Measurements from ENCODE around the gene RBMS1.

Gene RBMS1

GRCh38 chr2:160289831-160290230, 203.8 kb downstream of the RBMS1 start:
- ATAC-seq = no peak
- peaks cover 83% of the 10 kb centered on the region for H3K36me3 Mint-ChIP-seq
- H3K4me3 Mint-ChIP-seq = no peak overlapping the region
- no peaks in the 10 kb centered on the region for H3K9me3 Mint-ChIP-seq
- DNase-seq (ENCODE audit: low spot score in 2 of 2) = no peak
- H3K27ac Mint-ChIP-seq = peak overlapping the region; percentile 76
- peaks cover 46% of the 10 kb centered on the region for H3K4me1 Mint-ChIP-seq

GRCh38 chr2:160289126-160289525, 204.5 kb downstream of the RBMS1 start:
- no peak for ATAC-seq
- Mint-ChIP-seq H3K4me1 (peaks cover 39% of the 10 kb centered on the region), H3K36me3 (peaks cover 90% of the 10 kb centered on the region), H3K4me3 (no peak overlapping the region), H3K27ac (peak overlapping the region; percentile 76), H3K9me3 (no peaks in the 10 kb centered on the region)
- no peak for DNase-seq (ENCODE audit: low spot score in 2 of 2)

GRCh38 chr2:160288324-160288723, 205.3 kb downstream of the RBMS1 start:
- DNase-seq (ENCODE audit: low spot score in 2 of 2) (no peak), ATAC-seq (no peak)
- Mint-ChIP-seq H3K36me3 (peaks cover 91% of the 10 kb centered on the region), H3K9me3 (no peaks in the 10 kb centered on the region), H3K4me3 (no peak overlapping the region), H3K4me1 (peaks cover 35% of the 10 kb centered on the region), H3K27ac (peak overlapping the region; percentile 76)

DNA sequence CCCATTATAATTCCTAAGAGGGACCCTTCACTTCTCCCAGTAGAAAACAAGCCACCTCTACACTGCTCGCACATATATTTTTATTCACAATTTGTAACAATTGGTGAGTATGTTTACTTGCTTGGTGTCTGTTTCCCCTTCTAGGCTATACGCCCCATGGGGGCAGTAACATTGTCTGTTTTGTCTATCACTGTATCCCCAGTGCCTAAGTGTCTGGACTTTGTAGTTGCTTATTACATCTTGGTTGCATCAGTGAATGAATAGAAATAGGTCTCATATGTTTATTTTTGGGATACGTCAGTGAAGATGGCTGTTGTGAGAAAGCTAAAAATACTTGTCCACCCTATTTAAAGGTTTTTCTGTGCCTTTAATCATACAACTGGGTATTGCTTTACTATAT, 206.1 kb downstream of the RBMS1 start:
- H3K4me3 Mint-ChIP-seq = no peak overlapping the region
- ATAC-seq = no peak
- H3K27ac Mint-ChIP-seq = peak overlapping the region; percentile 43

GRCh38 chr2:160286551-160286950, 207.1 kb downstream of the RBMS1 start:
- H3K9me3 Mint-ChIP-seq = no peaks in the 10 kb centered on the region
- H3K36me3 Mint-ChIP-seq = peaks cover 86% of the 10 kb centered on the region
- peak overlapping the region; percentile 43 for H3K27ac Mint-ChIP-seq
- no peak overlapping the region for H3K4me3 Mint-ChIP-seq
- no peak for ATAC-seq
- peaks cover 17% of the 10 kb centered on the region for H3K4me1 Mint-ChIP-seq
- DNase-seq (ENCODE audit: low spot score in 2 of 2) = no peak

More for the DNA sequence above, 206.1 kb downstream of the RBMS1 start:
- Mint-ChIP-seq H3K9me3 (no peaks in the 10 kb centered on the region), H3K36me3 (peaks cover 91% of the 10 kb centered on the region), H3K4me1 (peaks cover 26% of the 10 kb centered on the region)
- no peak for DNase-seq (ENCODE audit: low spot score in 2 of 2)

DNA sequence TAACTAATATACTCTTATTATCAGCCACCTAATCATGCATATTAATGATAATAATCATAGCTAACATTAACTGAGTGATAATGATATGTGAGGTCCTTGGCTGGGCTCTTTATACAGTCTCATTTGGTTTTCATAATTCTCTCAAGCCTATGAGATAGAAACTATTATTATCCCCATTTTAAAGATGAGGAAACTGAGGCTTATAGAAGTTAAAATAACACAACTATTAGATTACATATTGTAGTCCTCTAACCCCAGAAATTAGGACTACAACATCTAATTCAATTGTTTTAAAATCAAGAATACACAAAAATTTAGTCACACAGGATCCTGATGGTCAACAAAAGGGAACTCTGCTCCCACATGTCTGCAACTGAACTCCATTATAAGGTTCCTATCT, 209.9 kb downstream of the RBMS1 start:
- Mint-ChIP-seq H3K36me3 (peaks cover 83% of the 10 kb centered on the region), H3K9me3 (no peaks in the 10 kb centered on the region), H3K4me3 (no peak overlapping the region), H3K27ac (no peak overlapping the region), H3K4me1 (peaks cover 10% of the 10 kb centered on the region)
- no peak for DNase-seq (ENCODE audit: low spot score in 2 of 2)
- ATAC-seq = no peak

DNA sequence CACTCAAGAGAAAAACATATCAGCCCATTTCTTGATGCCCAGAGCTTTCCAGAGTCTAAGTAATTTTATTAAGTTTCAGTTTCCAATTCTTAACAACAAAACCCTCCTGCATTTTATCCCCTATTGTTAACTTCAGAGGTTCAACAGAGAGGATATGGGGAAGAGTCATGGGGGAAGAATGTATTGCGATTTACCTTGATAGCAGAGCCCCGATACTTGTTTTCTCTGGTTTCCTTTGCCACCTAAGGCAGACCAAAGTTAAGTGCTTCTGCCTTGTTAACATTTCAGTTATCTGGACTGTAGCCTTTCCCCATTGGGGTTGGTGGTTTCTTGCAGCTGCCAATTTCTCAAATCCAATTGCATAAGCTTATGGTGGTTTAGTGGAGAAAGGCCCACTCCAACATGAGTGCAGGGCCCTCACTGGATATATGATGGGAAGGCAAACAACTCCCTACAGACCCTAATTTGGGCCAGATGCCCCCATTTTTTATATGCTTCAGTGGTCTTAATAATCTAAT, 211.5 kb downstream of the RBMS1 start:
- Mint-ChIP-seq H3K27ac (no peak overlapping the region), H3K4me3 (no peak overlapping the region), H3K36me3 (peaks cover 87% of the 10 kb centered on the region), H3K9me3 (no peaks in the 10 kb centered on the region), H3K4me1 (peaks cover 18% of the 10 kb centered on the region)
- ATAC-seq (no peak), DNase-seq (ENCODE audit: low spot score in 2 of 2) (no peak)

DNA sequence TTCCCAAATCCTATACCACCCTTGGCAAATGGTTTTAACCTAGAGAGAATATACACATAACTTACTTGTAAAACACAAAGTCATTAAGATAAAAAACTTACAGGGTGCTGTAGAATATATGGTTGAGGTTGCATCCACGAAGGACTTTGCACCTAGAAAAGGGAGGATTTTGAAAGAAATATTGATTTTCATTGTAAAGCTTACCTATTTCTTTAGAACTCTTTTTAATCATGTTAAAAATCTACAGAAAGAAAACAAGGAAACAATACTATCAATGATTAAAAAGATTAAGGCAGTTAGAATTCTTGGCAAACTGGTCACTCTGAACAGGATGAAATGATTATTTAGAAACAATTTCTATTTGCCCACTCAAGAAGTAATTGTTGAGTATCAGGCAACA, 212.4 kb downstream of the RBMS1 start:
- DNase-seq (ENCODE audit: low spot score in 2 of 2) (no peak), ATAC-seq (no peak)
- Mint-ChIP-seq H3K27ac (no peak overlapping the region), H3K9me3 (no peaks in the 10 kb centered on the region), H3K36me3 (peaks cover 87% of the 10 kb centered on the region), H3K4me1 (peaks cover 18% of the 10 kb centered on the region), H3K4me3 (no peak overlapping the region)

DNA sequence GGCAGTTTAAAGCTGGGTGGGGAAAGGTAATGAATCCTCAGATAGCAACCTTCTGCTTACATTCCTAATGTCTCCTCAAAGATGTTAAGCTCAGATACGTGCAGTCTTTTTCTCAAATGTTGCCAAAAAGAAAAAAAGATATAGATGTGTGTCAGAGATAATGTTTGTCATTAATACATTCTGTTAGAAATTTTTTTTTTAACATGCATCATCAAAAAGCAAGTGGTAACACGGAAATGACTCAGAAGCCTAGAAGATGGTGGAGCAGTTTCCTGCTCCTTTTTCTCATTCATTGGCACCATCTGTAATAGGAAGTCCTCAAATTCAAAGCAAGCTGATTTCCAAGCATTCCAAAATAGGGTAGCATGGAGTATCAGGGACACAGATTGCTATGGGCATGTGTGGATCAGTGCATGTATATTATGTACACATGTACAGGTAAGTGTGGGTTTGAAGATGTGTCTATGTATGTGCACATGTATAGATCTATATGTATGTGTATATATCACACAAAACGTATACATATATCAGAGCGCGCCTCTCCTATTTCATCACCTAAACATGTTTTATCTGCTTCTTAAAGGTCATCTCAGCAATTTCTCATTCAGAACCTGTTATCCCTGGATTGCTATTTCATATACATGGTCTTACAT, 213.7 kb downstream of the RBMS1 start:
- no peaks in the 10 kb centered on the region for H3K9me3 Mint-ChIP-seq
- H3K4me3 Mint-ChIP-seq = no peak overlapping the region
- H3K27ac Mint-ChIP-seq = peak overlapping the region; percentile 77
- DNase-seq (ENCODE audit: low spot score in 2 of 2) (no peak), ATAC-seq (peak; percentile 75)
- H3K4me1 Mint-ChIP-seq = peaks cover 18% of the 10 kb centered on the region
- peaks cover 87% of the 10 kb centered on the region for H3K36me3 Mint-ChIP-seq

DNA sequence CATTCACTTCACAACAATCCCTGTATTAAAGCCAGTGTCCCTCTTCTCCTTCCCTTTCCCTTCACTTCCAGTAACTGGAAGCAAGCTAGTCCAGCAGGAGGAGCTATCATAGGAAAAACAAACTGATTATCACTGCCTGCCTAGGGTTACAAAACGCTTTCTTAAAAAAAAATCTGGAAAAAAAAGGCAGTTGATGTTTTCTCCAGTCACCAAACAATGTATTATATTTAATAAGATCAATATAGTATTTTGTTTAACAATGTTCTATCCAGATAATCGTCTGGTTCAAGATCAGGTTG, 214.8 kb downstream of the RBMS1 start:
- no peak overlapping the region for H3K4me3 Mint-ChIP-seq
- H3K9me3 Mint-ChIP-seq = no peaks in the 10 kb centered on the region
- ATAC-seq (no peak), DNase-seq (ENCODE audit: low spot score in 2 of 2) (no peak)
- H3K27ac Mint-ChIP-seq = peak overlapping the region; percentile 69
- H3K36me3 Mint-ChIP-seq = peaks cover 87% of the 10 kb centered on the region
- peaks cover 18% of the 10 kb centered on the region for H3K4me1 Mint-ChIP-seq

DNA sequence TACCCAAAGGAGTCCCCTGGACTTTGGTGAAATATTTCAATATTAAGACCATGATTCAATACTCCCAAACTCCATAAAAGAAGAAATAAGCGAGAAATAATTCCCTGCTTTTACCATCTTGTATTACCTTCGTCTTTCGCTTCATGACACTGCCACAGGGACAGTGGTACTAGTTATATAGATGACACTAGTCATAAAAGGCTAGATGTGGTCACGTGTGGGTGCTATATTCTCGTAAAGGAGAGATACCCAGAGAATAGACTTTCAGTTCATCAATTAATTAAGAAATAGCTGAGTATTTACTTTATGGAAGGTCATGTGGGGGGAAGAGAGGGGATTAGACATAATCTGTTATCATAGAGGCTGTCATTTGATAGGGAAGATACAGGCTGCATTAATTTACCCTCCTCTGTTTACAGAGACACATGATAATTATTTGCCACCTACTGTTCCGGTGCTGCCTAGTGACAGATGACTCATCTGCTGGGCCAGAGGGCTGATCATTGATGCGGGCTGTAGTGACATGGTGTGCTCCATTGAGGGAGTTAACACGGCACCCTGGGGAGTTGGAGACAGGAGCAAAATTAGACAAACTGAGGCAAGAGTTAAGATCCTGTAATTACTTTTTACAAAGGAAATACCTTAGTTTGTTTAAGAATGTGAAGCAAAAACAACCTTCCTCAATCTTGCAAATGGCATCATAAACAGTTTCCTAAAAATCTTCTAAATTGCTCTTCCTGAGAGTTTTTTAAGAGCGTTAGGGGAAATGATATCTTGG, 215.3 kb downstream of the RBMS1 start:
- ATAC-seq (peak; percentile 79), DNase-seq (ENCODE audit: low spot score in 2 of 2) (no peak)
- H3K27ac Mint-ChIP-seq = peak overlapping the region; percentile 69
- no peak overlapping the region for H3K4me3 Mint-ChIP-seq
- H3K4me1 Mint-ChIP-seq = peaks cover 18% of the 10 kb centered on the region
- H3K9me3 Mint-ChIP-seq = no peaks in the 10 kb centered on the region
- H3K36me3 Mint-ChIP-seq = peaks cover 87% of the 10 kb centered on the region

GRCh38 chr2:160277151-160277550, 216.5 kb downstream of the RBMS1 start:
- Mint-ChIP-seq H3K36me3 (peaks cover 87% of the 10 kb centered on the region), H3K9me3 (no peaks in the 10 kb centered on the region), H3K4me1 (peaks cover 24% of the 10 kb centered on the region), H3K27ac (no peak overlapping the region), H3K4me3 (no peak overlapping the region)
- DNase-seq (ENCODE audit: low spot score in 2 of 2) (no peak), ATAC-seq (no peak)

GRCh38 chr2:160275656-160276055, 218.0 kb downstream of the RBMS1 start:
- Mint-ChIP-seq H3K4me3 (no peak overlapping the region), H3K9me3 (no peaks in the 10 kb centered on the region), H3K4me1 (peaks cover 26% of the 10 kb centered on the region), H3K27ac (no peak overlapping the region), H3K36me3 (peaks cover 93% of the 10 kb centered on the region)
- no peak for ATAC-seq
- no peak for DNase-seq (ENCODE audit: low spot score in 2 of 2)

DNA sequence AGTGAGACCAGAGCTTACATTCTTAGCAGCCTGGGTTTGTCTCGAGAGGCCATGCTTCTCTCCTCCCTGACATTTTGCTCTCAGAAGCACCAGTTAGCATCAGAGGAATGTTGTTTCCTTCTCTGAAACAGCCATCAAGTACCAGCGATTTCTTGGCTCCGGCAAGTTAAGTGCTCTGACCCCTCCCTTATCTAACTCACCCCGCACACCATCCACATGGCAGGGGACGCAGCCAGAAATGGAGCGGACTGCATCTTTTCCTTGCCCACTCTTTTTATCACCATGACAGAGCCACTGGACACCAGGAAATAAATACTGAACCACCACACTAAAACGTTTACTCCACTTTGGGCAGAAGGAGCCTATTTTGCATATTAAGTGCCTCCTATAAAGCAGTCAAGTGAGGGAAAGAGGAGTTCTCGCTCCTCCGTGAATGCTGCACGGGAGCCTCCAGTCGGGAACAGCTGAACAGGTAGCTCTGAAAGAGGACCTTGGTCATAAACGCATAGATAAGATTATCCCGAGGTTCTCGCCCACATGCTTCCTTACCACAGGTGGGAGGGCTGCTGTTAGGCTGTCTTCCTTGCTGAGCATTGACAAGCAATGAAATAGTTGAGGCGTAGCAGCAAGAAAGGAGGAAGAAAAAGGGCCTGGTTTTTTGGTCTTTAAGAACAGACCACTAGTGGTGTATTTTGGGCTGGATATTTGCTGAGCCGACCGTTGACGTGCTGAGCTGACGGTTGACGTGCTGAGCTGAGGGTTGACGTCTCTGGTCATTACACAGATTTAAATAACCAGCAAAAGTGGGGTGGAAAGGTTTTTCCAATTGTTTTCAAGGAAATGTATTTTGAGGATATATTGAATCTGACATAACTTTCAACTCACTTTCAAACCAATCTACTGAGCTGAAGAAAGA, 222.2 kb downstream of the RBMS1 start:
- Mint-ChIP-seq H3K4me1 (peaks cover 32% of the 10 kb centered on the region), H3K27ac (no peak overlapping the region), H3K36me3 (peaks cover 72% of the 10 kb centered on the region), H3K4me3 (peak overlapping the region; percentile 74), H3K9me3 (no peaks in the 10 kb centered on the region)
- no peak for DNase-seq (ENCODE audit: low spot score in 2 of 2)
- no peak for ATAC-seq

DNA sequence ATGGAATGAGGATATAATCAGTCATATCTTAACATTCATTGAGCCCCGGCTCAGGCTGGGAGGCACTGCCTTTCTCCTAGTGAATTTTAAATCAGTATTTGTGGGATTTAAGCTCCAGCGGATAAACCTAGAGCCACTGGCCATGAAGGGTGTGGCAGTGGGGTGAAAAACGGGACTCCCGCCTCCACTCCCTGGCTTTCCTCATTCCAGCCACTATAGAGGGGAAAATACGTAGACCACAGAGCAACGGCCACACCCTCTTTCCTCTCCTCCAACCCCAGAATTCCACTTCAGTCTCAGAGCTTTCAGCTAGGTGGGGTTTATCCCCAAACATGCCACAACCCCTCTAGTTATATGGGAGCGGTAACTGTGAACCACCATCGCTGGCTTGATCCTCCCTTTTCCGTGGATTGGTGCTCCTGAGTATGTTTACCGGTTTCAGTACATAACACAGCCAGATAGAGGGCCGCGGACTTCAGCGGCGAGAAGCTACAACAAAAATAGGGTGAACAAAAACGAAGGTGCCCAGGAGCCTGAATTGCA, 223.0 kb downstream of the RBMS1 start:
- DNase-seq (ENCODE audit: low spot score in 2 of 2) (no peak), ATAC-seq (no peak)
- peaks cover 39% of the 10 kb centered on the region for H3K4me1 Mint-ChIP-seq
- no peaks in the 10 kb centered on the region for H3K9me3 Mint-ChIP-seq
- H3K36me3 Mint-ChIP-seq = peaks cover 64% of the 10 kb centered on the region
- peak overlapping the region; percentile 85 for H3K27ac Mint-ChIP-seq
- peak overlapping the region; percentile 74 for H3K4me3 Mint-ChIP-seq

Measured in stimulated activated effector memory CD8-positive, alpha-beta T cell treated with anti-CD3 and anti-CD28 coated beads, Interleukin-12 subunit alpha, Interleukin-12 subunit beta, amount 100 ng/mL, for 72 hours (primary cell).